HG03378 (cell line): Measurements from ENCODE around the gene TFB1M.
"Not testable (repeated sequence)": the region's sequence is repeated elsewhere in the genome, so short reads cannot be mapped to it uniquely, and the experiment has no call there.

ENCODE experiments used
- ATAC-seq: cut with Tn5 transposase; IDR thresholded peaks from one replicate; pipeline ENCODE4 v1.9.1; 2021; ENCODE audit warnings: mild to moderate bottlenecking, moderate library complexity; ENCODE audit not compliant: unreplicated experiment

Gene TFB1M

GRCh38 chr6:155314092-155314772, at the start of gene TFB1M:
TFB1M (minus strand) TSS chr6:155314484; CDS start chr6:155314428, 56 bp downstream.
- peak; percentile 85 for ATAC-seq

- not testable (repeated sequence) for ATAC-seq
Observed at GRCh38 chr6:155364021-155364420, 49.7 kb upstream of the TFB1M start.

DNA sequence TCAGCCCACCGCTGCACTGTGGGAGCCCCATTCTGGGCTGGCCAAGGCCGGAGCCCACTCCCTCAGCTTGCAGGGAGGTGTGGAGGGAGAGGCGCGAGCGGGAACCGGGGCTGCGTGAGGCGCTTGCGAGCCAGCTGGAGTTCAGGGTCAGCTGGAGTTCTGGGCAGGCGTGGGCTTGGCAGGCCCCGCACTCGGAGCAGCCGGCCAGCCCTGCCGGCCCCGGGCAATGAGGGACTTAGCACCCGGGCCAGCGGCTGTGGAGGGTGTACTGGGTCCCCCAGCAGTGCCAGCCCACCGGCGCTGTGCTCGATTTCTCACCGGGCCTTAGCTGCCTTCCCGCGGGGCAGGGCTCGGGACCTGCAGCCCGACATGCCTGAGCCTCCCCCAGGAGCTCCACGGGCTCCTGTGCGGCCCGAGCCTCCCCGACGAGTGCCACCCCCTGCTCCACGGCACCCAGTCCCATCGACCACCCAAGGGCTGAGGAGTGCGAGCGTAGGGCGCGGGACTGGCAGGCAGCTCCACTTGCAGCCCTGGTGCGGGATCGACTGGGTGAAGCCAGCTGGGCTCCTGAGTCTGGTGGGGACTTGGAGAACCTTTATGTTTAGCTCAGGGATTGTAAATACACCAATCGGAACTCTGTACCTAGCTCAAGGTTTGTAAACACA, 48.8 kb upstream of the TFB1M start:
- ATAC-seq: not testable (repeated sequence)

DNA sequence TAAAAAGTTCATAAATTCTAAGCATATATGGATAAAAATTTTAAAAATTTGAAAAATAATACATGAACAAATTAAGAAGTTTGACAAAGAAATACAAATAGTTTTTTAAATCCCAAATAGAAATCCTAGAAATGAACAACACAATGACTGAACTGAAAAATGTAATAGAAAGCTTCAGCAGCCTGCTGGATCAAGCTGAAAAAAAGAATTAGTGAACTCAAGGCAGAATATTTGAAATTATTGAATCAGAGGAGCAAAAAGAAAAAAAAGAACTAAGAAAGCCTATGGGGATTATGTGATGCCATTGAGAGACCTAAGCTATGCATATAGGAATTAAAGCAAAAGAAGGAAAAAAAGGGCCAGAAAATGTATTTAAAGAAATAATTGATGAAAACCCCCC, 39.9 kb upstream of the TFB1M start:
- ATAC-seq: no peak

DNA sequence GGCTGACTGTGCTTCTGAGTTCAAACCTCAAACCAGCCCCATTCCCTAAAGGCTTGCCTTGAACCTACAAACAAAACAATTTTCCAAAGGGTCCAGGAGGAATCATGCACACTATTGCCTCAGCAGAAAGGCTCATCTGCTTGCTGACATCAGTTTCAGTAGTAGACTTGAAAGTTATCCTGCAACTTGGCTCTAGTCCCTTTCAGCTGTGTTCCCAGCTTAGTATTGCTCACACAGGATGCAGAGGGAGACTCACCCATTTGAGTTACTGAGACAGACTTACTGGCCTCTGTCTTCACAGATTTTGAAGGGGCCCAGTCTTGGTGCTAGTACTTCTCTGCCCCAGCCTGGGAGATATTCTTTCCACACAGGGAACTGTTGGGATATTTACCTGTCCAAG, 38.5 kb upstream of the TFB1M start:
- no peak for ATAC-seq

GRCh38 chr6:155352130-155352420, 37.8 kb upstream of the TFB1M start:
- ATAC-seq: no peak

DNA sequence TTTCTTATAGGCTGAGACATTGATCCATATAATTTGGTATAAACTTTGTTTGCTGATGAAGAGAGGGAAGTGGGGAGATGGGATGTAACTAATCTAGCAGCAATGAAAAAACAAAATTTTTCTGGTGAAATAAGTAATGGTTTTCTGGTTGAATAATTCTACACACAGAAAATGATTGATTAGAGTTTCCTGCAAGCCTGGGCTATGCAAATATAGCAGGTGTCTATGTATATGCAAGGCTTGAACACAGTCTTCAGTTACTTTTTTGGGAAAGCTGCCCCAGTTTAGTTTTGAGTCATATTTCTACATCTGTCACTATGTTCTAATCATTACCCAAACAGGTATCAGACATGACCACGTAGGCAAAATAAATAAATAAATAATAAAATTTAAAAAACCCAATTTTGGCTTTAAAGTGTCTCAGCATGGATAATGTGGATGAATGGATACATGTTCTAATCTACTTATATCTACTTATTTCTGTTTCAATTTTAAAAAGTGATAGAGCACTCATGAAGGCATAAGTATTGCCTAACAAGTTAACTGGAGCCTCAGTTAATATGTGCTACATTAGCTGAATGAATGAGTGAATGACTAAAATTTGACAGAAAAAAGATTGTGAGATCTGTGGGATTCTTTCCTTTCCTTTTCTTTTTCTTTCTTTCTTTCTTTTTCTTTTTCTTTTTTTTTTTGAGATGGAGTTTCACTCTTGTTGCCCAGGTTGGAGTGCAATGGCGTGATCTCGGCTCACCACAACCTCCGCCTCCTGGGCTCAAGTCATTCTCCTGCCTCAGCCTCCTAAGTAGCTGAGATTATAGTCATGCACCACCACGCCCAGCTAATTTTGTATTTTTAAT, 37.2 kb upstream of the TFB1M start:
- peak; percentile 98 for ATAC-seq

DNA sequence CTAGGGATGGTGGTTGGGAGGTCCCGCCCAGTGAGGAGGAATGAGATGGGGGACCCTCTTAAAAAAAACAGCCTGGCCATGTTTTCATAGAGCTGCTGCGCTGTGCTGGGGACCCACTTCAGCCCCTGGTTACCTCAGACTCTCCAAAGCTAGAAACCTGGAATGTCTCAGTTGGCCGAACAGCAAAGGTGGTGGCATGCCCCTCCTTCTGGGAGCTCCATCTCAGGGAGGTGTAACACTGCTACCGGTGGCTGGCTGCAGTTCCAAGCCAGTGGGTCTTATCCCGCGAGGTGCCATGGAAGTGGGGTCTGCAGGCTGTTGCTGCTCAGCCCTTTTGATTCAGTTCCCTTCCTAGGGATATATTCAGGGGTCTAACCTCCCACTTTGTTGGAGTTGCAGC, 35.7 kb upstream of the TFB1M start:
- ATAC-seq: no peak

DNA sequence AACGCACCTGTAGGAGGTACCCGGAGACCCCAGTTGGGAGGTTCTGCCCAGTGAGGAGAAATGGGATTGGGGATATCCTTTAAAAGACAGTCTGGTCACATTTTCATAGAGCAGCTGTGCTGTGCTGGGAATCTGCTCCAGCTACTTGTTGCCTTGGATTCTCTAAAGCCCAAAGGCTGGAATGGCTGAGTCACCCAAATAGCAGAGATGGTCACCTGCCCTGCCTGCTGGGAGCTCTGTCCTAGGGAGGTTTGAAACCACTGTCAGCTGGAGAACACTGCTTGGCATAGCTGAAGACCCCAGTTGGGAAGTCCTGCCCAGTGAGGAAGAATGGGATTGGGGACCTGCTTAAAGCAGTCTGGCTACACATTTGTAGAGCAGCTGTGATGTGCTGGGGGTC, 34.8 kb upstream of the TFB1M start:
- ATAC-seq: no peak

DNA sequence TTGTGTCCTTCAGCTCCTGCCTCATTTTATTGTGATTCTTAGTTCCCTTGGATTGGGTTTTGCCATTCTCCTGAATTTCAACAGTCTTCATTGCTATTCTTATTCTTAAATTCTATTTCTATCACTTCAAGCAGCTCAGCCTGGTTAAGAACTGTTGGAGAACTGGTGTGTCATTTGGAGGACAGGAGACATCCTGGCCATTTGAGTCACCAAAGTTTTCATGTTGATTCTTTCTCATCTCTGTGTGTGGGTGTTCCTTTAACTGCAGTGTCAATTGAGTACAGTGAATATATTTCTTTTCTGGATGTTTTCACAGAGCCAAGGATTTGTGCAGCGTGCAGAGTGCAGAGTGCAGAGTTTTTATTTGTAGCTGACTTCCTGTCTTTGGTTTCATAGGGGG, 33.5 kb upstream of the TFB1M start:
- no peak for ATAC-seq

DNA sequence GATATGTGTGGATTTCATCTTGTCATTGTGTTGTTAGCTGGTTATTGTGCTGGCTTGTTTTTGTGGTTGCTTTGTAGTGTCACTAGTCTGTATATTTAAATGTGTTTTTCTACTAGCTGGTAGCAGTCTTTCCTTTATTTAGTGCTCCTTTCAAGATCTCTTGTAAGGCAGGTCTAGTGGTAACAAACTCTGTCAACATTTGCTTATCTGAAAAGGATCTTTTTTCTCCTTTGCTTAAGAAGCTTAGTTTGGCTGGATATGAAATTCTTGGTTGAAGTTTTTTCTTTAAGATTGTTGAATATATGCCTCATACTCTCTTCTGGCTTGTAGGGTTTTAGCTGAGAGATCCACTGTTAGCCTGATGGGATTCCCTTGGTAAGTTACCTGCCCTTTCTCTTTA, 32.7 kb upstream of the TFB1M start:
- ATAC-seq: no peak

DNA sequence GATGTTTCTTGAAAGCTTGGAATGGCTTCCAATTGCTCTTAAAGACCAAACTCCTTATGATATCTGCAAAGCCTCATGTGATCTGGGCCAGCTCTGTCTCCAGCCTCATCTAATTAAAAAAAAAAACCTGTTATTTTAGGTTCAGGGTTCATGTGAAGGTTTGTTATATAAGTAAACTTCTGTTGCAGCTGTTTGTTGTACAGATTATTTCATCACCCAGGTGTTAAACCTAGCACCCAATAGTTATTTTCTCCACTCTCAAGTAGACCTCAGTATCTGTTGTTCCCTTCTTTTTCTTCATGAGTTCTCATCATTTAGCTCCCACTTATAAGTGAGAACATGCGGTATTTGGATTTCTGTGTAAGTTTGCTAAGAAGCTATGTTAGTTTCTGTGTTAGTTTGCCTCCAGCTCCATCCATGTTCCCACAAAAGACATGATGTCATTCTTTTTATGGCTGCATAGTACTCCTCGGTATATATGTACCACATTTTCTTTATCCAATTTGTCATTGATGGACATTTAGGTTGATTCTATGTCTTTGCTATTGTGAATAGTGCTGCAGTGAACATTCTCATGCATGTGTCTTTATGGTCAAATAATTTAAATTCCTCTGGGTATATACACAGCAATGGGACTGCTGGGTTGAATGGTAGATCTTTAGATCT, 30.2 kb upstream of the TFB1M start:
- no peak for ATAC-seq

DNA sequence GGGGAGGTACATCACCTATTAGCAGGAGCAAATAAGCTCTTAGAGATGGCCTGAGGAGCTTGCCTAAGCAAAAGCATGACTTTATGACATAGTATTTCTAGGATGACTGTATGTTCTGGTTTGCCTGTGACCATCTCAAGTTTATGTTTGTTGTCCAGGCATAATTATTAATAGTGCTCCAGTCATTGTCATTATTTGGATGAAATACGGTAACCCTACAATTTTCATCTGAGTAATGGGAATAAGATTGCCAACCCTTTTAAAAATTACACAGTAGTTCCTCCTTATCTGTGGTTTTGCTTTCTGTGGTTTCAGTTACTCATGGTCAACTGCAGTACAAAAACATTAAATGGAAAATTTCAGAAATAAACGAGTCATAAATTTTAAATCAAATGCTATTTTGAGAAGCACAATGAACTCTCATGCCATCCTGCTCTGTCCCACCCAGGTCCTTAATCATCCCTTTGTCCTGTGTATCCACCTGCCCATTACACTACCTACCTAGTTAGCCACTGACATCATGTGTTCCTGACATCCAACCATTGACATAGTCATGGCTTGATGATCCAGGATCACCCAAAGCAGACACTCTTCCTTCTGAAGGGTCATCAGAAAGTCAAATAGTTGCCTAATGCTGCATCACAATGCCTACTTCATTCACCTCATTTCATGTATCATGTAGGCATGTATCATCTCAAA, 27.0 kb upstream of the TFB1M start:
- peak; percentile 78 for ATAC-seq

DNA sequence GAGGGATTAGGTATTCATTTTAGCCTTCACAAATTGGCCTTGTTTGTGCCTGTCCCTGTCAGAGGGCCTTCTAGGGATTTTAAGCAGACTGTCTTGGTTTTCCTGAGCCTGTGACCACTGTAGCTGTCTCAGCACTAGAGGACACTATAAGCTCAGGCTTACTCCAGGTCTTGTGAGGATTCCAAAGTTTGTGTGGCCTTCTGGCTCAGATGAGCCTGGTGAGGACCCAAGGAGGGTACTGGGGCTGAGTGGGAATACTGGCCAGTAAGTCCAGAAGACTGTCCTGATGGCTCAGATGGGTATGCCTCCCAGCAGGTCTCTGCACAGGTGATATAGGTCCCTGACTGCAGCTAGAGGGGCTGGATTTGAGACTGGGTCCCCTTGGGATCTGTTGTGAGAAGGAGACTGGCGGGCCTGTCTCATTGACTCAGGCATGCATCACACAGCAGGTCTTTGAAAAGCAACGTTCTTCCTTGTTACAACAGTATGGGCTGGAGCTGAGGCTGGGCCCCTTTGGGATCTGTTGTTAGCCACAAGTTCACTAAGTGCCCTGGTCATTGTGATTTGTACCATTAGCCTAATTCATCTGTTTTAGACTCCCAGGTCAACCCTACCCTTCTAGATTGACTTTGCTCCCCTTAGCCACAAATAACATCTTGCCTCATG, 26.3 kb upstream of the TFB1M start:
- ATAC-seq: peak; percentile 22

DNA sequence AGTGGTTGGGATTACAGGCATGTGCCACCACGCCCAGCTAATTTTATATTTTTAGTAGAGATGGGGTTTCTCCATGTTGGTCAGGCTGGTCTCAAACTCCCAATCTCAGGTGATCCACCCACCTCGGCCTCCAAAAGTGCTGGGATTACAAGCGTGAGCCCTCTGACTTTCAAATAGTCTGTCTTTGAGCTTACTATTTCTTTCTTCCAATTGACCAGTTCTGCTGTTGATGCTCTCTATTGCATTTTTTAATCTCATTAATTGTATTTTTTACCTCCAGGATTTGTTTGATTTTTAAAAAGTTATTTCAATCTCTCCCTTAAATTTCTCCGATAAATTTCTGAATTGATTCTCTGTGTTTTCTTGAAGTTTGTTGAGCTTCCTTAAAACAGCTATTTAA, 25.6 kb upstream of the TFB1M start:
- ATAC-seq: not testable (repeated sequence)

DNA sequence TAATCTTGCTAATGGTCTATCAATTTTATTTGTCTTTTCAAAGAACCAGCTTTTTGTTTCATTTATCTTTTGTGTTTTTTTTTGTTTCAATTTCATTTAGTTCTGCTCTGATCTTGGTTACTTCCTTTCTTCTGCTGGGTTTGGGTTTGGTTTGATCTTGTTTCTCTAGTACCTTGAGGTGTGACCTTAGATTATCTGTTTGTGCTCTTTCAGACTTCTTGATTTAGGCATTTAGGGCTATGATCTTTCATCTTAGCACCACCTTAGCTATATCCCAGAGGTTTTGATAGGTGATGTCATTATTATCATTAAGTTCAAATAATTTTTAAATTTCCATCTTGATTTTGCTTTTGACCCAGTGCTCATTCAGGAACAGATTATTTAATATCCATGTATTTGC, 24.0 kb upstream of the TFB1M start:
- ATAC-seq: not testable (repeated sequence)

GRCh38 chr6:155335265-155335664, 21.0 kb upstream of the TFB1M start:
- ATAC-seq: no peak

GRCh38 chr6:155334073-155334472, 19.8 kb upstream of the TFB1M start:
- not testable (repeated sequence) for ATAC-seq

- ATAC-seq: peak; percentile 84
Observed at GRCh38 chr6:155333414-155333813, 19.1 kb upstream of the TFB1M start.

- no peak for ATAC-seq
Observed at GRCh38 chr6:155330922-155331321, 16.6 kb upstream of the TFB1M start.
